ENCODE measurements around the gene EPB41L4B. TPM values are rescaled to one million over a fixed set of nuclear protein-coding genes. Genes with fewer than 3 reads are reported as not detected.

Gene EPB41L4B
- total RNA-seq, 1 donor from 2014 or later: 4.7 TPM

GRCh38 chr9:109238655-109239054 is 82.2 kb downstream of the EPB41L4B start:
- intact Hi-C loops (cut with DNase I): no loop called here
- no peaks in the 10 kb centered on the region for H3K27me3 ChIP-seq
- no peaks in the 10 kb centered on the region for H3K36me3 ChIP-seq
- no peak overlapping the region for H3K4me3 ChIP-seq
- H3K4me1 ChIP-seq: no peaks in the 10 kb centered on the region
- no peaks in the 10 kb centered on the region for H3K9me3 ChIP-seq
- DNase-seq (ENCODE audit: extremely low spot score in 2 of 2): no peak
- TF ChIP-seq, protein P1, sequence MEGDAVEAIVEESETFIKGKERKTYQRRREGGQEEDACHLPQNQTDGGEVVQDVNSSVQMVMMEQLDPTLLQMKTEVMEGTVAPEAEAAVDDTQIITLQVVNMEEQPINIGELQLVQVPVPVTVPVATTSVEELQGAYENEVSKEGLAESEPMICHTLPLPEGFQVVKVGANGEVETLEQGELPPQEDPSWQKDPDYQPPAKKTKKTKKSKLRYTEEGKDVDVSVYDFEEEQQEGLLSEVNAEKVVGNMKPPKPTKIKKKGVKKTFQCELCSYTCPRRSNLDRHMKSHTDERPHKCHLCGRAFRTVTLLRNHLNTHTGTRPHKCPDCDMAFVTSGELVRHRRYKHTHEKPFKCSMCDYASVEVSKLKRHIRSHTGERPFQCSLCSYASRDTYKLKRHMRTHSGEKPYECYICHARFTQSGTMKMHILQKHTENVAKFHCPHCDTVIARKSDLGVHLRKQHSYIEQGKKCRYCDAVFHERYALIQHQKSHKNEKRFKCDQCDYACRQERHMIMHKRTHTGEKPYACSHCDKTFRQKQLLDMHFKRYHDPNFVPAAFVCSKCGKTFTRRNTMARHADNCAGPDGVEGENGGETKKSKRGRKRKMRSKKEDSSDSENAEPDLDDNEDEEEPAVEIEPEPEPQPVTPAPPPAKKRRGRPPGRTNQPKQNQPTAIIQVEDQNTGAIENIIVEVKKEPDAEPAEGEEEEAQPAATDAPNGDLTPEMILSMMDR (IDR thresholded peaks at IDR 0.05): no peak
- no peak overlapping the region for H3K27ac ChIP-seq

- intact Hi-C loops (cut with DNase I): no loop called here
- DNase-seq (ENCODE audit: extremely low spot score in 2 of 2): no peak
- H3K9me3 ChIP-seq: no peaks in the 10 kb centered on the region
- no peaks in the 10 kb centered on the region for H3K27me3 ChIP-seq
- no peaks in the 10 kb centered on the region for H3K4me1 ChIP-seq
- TF ChIP-seq, protein P1 (IDR thresholded peaks at IDR 0.05): no peak
- TF ChIP-seq POLR2AphosphoS5 (IDR thresholded peaks at IDR 0.05; ENCODE audit: insufficient read depth in 1 of 2, low read depth in 1 of 2) (no peak), POLR2A (IDR thresholded peaks at IDR 0.05) (no peak)
- H3K4me3 ChIP-seq: no peak overlapping the region
- H3K36me3 ChIP-seq: no peaks in the 10 kb centered on the region
- no peak overlapping the region for H3K27ac ChIP-seq
These were observed 82.7 kb downstream of the EPB41L4B start for GRCh38 chr9:109238125-109238524.

- TF ChIP-seq POLR2A (IDR thresholded peaks at IDR 0.05) (no peak), POLR2AphosphoS5 (IDR thresholded peaks at IDR 0.05; ENCODE audit: insufficient read depth in 1 of 2, low read depth in 1 of 2) (no peak)
- TF ChIP-seq, protein P1 (IDR thresholded peaks at IDR 0.05): no peak
- H3K9me3 ChIP-seq: no peaks in the 10 kb centered on the region
- H3K36me3 ChIP-seq: no peaks in the 10 kb centered on the region
- no peaks in the 10 kb centered on the region for H3K4me1 ChIP-seq
- no peaks in the 10 kb centered on the region for H3K27me3 ChIP-seq
- H3K4me3 ChIP-seq: no peak overlapping the region
- H3K27ac ChIP-seq: no peak overlapping the region
- DNase-seq (ENCODE audit: extremely low spot score in 2 of 2): no peak
- intact Hi-C loops (cut with DNase I): no loop called here
These were observed 88.2 kb downstream of the EPB41L4B start for GRCh38 chr9:109232449-109233237.

DNA sequence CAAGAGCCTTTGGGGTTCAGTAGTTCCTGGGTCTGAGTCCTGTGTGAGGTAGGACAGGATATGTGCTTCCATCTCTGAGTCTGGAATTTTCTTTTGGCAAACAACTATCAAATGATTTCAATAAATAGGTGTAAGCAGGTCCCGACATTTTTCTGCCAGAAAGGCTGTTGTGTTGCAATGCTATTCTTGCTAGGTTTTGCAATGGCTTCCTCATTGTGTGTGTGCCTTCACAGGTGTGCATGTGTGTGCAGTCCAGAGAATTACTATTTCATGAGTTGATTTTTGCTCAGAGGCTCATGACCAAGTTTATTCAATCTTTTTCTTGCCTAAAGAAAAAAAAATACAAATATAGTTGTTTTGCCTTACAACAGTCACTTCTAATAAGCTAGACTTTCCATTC is 89.3 kb downstream of the EPB41L4B start:
- Histone ChIP-seq H3K27ac (no peak overlapping the region), H3K4me3 (no peak overlapping the region), H3K36me3 (no peaks in the 10 kb centered on the region), H3K9me3 (no peaks in the 10 kb centered on the region), H3K27me3 (no peaks in the 10 kb centered on the region), H3K4me1 (no peaks in the 10 kb centered on the region)
- TF ChIP-seq POLR2AphosphoS5 (IDR thresholded peaks at IDR 0.05; ENCODE audit: insufficient read depth in 1 of 2, low read depth in 1 of 2) (no peak), POLR2A (IDR thresholded peaks at IDR 0.05) (no peak)
- TF ChIP-seq, protein P1 (IDR thresholded peaks at IDR 0.05): no peak
- no peak for DNase-seq (ENCODE audit: extremely low spot score in 2 of 2)
- intact Hi-C loops (cut with DNase I): no loop called here

DNA sequence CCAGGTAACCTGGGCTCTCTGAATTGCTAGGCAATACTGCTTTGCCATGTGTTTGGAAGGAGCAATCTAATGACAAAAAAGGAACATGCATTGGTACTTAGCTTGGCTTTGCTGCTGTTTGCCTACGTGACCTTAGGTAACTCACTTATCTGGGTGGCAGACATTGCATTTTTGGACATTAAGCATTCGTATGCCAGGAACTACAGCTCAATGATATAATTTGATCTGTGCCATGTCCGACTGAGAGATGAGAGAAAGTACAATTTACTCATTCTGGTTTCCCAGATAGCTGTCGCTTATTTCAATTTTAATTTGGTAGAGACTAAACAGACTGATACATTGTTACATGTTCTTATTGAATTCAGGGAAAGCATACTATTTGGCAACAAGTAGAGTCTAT is 90.6 kb downstream of the EPB41L4B start:
- no peaks in the 10 kb centered on the region for H3K4me1 ChIP-seq
- no peak overlapping the region for H3K4me3 ChIP-seq
- TF ChIP-seq POLR2AphosphoS5 (IDR thresholded peaks at IDR 0.05; ENCODE audit: insufficient read depth in 1 of 2, low read depth in 1 of 2) (no peak), POLR2A (IDR thresholded peaks at IDR 0.05) (no peak)
- TF ChIP-seq, protein P1 (IDR thresholded peaks at IDR 0.05): no peak
- no peaks in the 10 kb centered on the region for H3K9me3 ChIP-seq
- intact Hi-C loops (cut with DNase I): no loop called here
- no peaks in the 10 kb centered on the region for H3K27me3 ChIP-seq
- no peak overlapping the region for H3K27ac ChIP-seq
- H3K36me3 ChIP-seq: no peaks in the 10 kb centered on the region
- DNase-seq (ENCODE audit: extremely low spot score in 2 of 2): no peak
